Mammary epithelial cell (primary cell): ENCODE measurements around the gene SAMD1.

Source experiments
- CTCF ChIP-seq, 2 donors: IDR thresholded peaks in 1 of 2; conservative IDR thresholded peaks in 1 of 2; 2 replicates each; pipeline ENCODE4 v1.5.1; 2011 to 2012; ENCODE audit warnings: inconsistent platforms in 2 of 2, low read length in 2 of 2, mild to moderate bottlenecking in 2 of 2, control low read depth in 1 of 2, low read depth in 1 of 2; ENCODE audit not compliant: insufficient read depth in 1 of 2; ENCODE audit errors: extremely low read depth in 1 of 2
- EZH2 ChIP-seq: IDR thresholded peaks from 2 replicates; pipeline ENCODE4 v1.6.1; 2012; ENCODE audit warnings: low read length, inconsistent platforms, borderline replicate concordance

- no peak for TF ChIP-seq CTCF (conservative IDR thresholded peaks at IDR 0.05 in 1 of 2, IDR thresholded peaks at IDR 0.05 in 1 of 2; ENCODE audit: extremely low read depth in 1 of 2, insufficient read depth in 1 of 2, low read depth in 1 of 2, low read length in 2 of 2)
- TF ChIP-seq EZH2 = no peak
These were observed 32.1 kb downstream of the SAMD1 start for GRCh38 chr19:14058182-14059092.
